ENCODE data around the gene PFN1.
A peak's percentile ranks its signal among the peaks of the same experiment; 100 is the strongest.

Gene PFN1

DNA sequence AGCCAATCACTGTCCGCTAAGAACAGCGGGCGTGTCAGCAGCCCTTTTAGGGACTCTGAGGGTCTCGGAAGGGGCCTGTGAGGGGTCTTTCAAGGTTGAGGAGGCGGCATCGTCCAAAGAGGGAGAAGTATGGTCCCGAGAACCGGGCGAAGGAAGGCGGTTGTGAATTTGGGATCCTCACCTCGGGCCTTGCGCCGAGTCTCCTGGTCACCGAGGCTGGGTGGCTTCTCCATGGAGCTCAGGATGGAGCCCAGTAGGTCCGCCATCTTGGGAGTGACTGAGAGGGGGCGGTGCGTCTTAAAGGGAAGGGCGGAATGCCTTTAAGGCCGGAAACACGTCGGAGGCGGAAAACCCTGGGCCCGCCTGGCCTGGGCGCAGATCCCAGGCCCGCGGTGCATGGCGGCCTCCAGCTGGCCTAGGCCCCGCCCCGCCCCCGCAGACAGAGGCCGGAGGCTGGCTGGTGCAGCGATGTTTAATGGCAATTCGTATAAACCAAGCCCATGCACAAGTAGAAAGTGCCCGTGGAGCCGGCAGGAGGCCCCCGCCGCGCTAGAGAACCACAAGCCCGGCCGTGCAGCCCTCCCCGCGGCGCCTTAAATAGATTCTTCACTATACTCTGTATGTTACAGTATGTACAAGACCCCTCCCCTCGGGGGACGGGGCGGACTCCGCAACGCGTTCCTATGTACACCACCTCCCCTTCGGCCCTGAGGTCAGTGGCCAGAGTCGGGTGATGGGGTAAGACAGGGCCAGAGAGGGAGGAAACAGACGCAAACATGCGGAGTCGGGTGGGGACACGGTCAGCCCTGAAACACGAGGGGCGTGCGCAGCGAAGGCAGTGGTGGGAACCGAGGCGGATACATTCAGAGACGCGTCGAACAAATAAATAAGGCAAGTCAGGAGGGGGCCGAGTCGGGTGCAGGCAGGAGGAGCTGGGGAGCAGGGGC is 19.5 kb upstream of the PFN1 start, which contains the start of gene SPAG7:
TSS of gene SPAG7 (minus strand) at position 279 of the 947 bp plus-strand sequence. CDS start at position 266, 13 bp downstream.
- peak; percentile 94 for DNase-seq

DNA sequence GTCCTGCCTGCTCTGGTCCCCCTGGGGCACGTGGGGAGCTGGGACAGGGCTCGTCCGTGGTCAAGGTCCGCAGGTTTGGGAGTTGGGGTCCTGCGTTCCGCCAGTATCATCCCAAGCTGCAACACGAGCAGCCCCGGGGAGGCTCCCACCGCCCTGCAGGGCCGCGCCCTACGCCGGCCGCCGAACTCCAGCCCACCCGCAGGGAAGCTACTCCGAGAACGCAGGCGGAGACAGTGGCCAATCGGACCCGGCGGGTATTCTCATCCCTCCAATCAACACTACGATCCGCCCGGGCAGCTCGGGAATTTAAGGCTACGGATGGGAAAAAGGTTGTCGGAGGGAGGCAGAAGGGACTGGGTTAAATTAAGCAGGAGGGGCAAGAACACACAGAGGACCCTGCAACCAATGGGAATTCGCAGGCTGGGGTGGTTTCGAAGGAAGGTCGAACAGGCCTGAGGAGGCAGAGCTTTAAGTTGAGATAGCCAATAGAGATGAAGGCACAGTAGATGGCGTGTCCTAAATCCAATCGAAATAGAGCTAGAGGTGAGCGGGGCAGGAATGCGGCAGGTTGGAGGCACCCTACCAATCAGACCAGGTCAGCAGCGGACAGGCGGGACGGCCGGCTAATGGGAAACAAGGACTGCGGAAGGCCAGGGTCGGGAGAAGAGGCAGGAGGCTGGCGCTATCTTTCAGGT is 18.7 kb upstream of the PFN1 start:
- peak; percentile 95 for DNase-seq

DNA sequence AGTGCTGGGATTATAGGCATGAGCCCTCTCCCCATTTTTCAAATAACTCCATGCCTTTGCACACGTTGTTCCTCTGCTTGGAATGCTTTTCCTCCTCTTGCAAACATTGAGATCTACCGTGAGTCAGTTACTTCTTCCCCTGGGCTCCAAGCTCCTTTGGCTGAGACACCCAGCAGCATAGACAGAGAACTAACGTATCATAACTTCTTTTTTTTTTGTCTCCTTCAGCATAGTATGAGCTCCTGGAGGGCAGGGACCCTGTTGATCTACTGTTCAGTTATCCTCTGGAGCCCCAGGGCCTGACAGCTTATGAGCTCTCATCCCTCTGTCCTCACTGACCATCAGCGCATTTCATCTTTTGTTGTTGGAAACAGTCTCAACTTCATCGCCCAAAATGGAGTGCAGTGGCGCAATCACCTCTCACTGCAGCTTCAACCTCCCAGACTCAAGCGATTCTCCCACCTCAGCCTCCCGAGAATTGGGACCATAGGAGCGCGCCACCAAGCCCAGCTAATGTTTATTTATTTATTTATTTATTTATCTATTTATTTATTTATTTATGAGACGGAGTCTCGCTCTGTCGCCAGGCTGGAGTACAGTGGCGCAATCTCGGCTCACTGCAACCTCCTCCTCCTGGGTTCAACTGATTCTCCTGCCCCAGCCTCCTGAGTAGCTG is 17.1 kb upstream of the PFN1 start:
- DNase-seq: no peak

DNA sequence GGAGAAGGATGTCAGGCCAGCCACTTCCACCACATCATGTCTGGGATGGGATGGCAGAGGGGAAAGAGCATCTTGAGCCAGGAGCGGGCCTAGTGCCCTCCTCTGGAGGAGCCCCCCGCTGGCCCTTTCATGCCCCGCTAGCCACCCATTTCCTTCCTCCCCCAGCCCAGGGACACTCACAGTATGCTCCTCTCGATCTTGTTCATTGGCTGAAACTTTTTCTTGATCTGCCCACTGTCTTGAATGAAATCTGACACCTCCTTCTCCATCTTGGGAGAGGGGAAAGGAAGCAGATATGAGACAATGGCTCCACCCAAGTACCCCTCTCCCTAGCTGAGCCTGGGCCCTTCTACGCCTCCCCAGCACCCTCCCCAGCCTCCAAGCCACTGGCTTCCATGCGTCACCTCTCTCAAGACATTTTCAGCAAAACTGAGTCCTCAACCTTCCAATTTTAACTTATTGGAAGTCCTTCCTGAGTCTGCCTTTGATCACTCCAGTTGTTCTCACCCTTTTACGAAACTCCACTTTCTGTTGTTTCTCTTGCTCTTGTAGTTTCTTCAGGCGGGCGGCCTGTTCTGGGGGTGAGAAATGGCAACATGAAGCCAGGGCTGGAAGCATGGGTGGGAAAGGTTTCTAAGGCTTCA is 12.1 kb upstream of the PFN1 start:
- no peak for DNase-seq

DNA sequence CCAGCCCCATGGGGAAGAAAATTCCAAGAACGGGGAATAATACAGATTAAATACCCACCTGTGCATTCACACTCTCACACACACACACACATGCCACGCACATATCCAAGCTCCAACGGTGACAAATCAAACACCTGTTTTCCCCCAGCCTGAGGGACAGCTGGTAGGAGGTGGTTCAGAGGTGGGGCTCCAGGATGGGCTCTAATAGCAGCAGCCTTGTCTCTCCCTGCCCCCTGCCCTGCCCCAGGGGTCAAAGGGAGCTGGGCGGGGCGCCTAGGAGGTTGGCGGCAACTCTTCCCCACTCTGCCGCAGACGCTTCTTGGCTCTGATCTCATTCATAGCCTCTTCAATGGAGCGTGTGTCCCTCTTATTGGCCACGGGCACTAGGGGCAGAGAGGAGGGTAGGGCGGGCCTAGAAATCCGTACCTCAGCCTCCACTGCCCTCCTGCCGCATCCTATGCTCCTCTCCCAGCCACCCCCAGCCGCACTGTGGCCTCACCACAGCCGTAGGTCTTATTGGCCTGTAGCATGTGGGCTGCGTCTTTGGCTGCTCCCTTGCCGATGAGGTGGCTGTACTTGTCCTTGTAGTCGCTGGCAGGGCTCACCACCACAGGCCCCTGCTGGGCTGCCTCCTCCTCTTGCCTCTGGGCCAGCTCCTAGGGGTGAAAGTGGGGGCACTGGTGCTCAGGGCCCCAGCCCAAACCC is 11.1 kb upstream of the PFN1 start:
- DNase-seq: no peak

DNA sequence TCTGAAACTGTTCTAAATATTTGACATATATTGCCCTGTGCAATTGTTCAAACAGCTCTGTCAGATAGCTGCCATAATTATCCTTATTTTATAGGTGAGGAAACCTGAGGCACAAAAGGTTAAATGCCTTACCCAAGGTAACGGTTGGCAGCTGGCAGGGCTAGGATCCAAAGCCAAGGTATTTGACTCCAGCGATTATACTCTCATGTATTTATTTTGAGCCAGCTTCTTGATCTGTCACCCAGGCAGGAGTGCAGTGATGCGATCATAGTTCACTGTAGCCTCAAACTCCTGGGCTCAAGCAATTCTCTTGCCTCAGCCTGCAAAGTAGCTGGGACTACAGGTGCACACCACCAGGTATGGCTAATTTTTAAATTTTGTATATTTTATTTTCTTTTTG is 9.8 kb upstream of the PFN1 start:
- DNase-seq: no peak

DNA sequence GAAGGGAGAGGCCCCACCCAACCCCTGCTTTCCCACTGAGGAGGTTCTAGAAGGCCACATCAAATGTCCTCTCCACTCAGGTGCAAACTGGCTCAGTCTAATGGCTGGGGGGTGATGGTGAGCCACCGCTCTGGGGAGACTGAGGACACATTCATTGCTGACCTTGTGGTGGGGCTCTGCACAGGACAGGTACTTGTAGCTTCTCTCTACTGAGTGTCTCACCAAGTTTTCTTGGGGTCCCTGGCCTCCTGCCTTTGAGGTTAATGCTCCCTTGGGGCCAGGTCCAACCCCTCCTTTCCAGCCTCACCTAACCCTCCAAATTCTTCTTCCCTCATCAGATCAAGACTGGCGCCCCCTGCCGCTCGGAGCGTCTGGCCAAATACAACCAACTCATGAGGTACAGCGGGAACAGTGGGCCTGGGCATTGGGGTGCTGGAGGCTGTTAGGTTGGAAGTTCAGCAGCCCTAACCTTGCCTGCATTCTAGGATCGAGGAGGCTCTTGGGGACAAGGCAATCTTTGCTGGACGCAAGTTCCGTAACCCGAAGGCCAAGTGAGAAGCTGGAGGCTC is 8.2 kb upstream of the PFN1 start:
- DNase-seq: no peak

DNA sequence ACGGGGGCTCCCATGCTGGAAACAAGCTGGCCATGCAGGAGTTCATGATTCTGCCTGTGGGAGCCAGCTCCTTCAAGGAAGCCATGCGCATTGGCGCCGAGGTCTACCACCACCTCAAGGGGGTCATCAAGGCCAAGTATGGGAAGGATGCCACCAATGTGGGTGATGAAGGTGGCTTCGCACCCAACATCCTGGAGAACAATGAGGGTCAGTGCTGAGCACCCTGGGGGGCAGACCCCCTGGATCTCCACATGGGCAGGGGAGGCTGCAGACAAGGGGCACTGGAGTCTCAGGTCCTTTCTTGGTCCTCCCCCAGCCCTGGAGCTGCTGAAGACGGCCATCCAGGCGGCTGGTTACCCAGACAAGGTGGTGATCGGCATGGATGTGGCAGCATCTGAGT is 6.8 kb upstream of the PFN1 start:
- DNase-seq: no peak

DNA sequence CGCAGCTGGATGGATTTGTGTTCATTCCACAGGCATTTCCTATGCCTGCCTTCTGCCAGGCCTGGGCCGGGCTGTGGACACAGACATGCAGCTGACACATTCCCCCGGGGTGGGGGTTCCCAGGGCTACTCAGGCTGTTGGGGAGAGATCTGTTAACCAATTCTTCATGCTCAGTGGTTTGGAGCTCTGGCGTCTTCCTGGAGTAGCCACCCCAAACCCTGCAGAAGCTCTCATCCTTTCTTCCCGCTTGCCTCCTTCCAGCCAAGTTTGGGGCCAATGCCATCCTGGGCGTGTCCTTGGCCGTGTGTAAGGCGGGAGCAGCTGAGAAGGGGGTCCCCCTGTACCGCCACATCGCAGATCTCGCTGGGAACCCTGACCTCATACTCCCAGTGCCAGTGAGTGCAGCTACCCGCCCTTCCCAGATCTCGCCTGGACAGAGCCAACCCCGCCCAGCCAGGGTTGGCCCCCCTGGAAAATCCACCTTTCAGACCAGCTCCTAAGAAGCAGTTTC is 5.2 kb upstream of the PFN1 start:
- DNase-seq: no peak

DNA sequence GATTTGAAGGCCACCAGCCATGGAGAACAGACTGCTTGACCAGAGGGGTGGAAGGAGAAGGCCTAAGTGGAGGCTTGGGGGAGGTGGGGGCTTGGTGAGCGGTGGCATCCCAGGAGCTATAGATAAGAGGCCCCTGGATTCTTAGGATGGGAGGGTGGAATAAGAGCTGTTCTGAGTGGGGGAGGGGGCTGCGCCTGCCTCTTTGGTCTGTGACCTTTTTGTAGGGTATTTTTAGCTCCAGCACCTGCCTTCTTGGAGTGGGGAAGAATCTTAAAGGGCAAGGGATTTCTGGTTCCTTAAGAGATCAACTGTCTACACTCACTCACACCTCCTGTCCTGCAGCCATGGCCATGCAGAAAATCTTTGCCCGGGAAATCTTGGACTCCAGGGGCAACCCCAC is 3.2 kb upstream of the PFN1 start:
- peak; percentile 49 for DNase-seq

DNA sequence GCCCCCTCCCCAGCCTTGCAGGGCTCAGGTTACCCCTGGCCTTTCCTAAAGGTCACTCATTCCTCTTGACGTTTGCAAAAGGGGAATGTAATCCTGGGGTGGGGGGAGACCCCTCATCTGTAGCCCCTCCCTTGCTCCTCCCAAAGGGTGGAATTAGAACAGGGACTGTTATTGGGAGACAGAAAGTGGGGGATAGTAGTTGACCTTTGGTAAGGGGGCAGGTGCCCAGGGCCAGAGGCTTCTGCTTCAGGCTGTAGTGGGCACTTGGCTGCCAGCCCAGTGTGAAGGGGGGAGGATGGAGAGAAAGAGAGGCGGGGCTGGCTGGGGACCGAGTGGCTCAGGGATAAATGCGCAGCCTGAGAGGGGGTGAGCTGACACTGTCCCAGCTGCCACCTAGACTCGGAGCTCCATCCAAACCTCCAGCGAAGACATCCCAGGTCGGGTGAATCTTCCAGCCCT is 2.4 kb upstream of the PFN1 start, which contains the start of gene ENO3:
TSS of gene ENO3 (plus strand) at position 374 of the 459 bp plus-strand sequence. CDS start 711 bp downstream, outside the sequence.
- DNase-seq: peak; percentile 75

DNA sequence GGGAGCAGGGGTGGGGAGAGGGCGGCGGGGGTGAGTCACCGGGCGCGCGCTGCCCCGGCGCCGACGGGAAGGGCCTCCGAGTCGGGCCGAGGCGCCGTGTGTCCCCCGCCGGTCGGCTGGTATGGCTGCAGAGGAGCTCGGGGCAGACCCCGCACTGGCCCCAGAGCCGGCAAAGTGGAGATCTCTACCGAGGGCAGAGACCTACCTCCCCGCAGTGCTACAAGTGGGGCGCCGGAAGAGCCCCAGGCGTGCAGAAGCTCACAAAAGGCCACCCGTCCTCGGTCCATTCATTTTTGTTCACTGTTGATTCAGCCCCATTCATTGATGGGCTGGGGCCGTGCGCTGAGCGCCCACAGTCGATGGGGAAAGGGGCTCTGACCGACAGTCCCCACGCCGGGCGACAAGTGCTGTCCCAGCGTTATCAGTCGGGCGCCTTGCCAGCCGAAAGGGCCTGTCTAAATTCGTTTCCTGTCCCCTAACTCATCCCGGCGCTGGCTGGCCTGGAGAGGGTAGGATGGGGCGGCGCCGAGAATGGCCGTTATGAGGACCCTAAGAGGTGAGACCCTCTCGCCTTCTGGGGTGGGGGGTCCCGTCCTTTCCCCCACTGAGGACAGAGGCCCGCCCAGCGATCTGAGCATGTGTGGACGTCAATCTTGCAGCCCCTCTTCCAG is 1.9 kb upstream of the PFN1 start:
- peak; percentile 79 for DNase-seq

DNA sequence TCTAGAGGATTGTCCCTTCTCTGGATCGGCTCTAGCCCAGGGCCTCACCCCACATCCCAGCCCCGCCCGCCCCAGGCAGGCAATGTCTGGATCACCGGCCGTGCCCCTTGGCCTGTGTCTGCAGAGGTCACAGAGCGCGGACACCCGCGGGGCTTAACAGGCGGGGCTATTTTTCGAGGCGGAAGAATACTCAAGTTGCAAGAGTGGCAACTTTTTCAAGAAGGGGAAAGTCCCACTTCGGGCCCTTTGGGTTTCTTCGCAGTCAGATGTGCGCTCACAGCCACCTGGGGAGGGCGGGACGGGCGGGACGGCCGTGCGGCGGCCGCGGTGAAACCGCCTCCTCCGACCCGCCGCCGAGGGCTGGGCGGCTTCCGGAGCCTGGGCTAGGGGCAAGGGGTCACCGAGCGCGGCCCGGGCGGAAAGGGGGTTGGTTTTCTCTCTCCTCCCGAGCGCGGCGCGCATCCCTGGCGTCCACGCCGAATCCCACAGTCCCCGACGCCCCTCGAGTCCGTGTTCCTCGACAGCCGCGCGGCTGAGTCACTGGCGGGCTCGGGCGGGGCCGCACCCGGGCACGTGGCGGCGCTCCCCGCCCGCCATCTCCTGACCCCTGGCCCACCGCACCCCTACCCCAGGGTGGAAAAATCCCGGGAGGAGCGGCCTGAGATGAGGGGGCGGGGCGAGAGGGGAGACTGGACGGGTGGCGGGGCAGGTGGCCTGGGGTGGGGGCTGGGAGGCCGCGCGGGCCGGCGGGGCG is 1.2 kb upstream of the PFN1 start:
- peak; percentile 89 for DNase-seq

DNA sequence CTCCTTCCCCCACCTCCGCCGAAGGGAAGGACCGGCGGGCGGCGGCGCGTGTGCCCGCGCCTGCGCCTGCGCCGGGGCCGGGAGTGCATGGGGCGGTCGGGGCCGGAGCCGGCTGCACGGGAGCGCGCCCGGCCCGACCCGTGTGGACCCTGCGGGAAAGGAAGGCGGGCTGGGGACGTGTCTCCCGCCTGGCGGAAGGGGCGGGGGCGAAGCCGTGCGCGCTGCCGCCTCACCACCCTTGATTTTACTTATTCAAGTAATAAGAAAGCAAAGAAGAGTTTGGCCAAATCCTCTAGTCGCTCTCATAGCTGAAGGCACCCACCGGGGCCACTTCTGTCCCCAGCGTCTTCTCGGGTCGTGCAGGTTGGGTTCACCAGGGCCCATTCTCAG is 596 bp upstream of the PFN1 start:
- DNase-seq: peak; percentile 75

DNA sequence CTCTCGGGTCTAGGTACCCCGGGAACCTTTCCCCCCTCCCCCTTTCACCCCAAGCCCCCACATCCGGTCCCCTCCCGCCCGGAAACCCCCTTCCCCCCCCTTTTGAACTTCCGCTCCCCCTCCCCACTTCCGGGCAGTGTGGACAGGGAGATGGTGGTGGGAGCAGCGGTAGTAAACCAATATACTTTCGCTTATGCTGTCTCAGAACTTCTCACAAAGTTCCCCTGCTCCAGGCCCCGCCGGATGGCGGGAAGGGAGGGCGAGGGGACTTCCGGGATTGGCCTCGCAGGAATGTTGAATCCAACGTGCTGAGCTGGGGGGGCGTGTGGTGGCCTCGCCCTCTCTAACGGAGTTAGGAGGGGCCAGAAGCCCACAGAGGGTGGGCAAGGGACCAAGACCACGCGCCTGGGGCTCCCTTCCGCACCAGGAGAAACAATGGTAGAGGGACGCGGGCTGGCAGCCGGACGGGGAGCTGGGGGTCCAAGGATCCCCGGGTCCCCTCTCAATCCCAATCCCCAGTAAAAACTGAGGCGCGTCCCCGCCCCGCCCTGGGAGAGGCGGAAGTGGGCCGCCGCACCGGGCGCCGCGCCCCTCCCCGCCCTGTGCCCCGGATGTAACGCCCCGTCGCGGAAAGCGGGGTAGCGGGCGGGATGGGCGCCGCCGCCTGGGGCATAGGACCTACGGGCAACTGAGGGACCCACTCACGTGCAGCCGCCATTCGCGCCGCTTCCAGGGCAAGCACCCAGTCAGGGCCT is 742 bp downstream of the PFN1 start:
- peak; percentile 51 for DNase-seq

DNA sequence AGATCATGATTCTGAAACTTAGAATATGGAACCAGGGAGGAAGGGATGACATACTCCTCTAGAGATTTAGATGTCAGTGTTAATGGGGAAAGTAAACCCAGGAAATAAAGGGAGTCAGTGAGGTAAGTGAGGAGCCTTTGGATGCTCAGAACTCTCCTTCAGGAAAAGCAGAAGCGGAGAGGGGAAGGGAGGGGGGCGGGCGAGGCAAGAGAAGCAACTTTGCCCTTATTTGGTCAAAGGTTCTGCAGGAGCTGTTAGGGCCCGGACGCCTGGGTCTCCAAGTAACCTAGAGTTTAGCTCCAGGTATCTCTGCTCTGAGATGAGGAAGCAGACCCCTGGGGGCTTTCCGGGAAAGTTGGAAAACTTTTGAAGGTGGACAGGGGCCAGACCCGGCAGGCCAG is 1.3 kb downstream of the PFN1 start:
- no peak for DNase-seq

DNA sequence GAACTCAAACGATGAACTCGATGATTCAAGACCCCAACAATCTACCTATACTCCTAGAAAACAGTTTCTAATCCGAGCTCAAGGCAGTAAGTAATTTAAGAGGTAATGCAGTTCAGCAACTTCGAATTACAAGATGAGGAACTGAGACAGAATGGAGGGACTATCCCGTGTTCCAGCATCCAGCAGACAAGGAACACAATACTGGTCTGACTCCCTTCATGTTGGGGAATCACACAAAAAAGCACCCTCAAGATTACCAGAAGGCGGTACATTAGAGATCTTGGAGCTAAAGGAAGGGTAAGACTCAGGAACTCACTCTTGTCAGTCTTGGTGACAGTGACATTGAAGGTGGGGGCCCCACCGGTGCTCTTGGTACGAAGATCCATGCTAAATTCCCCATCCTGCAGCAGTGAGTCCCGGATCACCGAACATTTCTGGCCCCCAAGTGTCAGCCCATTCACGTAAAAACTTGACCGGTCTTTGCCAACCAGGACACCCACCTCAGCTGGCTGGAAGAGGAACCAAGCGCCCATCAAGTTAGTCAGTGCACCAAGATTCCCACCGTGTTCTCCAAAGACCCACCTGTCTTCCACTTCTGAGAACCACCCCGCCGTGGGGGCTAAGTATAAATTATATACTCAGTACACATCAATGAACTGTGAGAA is 1.9 kb downstream of the PFN1 start:
- no peak for DNase-seq

DNA sequence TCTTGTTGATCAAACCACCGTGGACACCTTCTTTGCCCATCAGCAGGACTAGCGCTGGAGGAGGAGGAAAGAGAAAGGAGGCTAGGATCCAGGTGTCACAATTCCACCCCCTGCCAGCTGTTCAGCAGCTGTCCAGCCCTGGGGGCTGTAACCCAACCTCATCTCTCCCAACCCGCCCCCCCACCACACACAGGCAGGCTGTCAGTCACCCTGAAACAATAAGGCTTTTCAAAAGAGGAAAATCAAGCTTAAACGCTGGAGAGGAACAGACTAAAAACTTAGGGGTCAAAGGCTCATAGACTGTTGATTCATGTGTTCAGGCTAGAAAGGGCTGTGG is 2.4 kb downstream of the PFN1 start:
- no peak for DNase-seq

Measured in RPMI8226 (cell line).